HepG2 (cell line): ENCODE data around the gene CIROP. TPM values are rescaled to one million over a fixed set of nuclear protein-coding genes. Genes with fewer than 3 reads are reported as not detected.

Experiments
- ARNTL ChIP-seq: sonication (generic); formaldehyde crosslinking; IDR thresholded peaks from 2 replicates; pipeline ENCODE4 v1.4.0; 2020; ENCODE audit warnings: mild to moderate bottlenecking, missing genetic modification reagents
- DMTF1 ChIP-seq: sonication (generic); formaldehyde crosslinking; IDR thresholded peaks from 2 replicates; pipeline ENCODE4 v1.4.0; 2020; ENCODE audit warnings: mild to moderate bottlenecking, missing genetic modification reagents
- GZF1 ChIP-seq: sonication (generic); formaldehyde crosslinking; IDR thresholded peaks from 2 replicates; pipeline ENCODE4 v1.5.1; 2020; ENCODE audit warnings: mild to moderate bottlenecking, missing genetic modification reagents
- HMG20A ChIP-seq: IDR thresholded peaks from 2 replicates; pipeline ENCODE4 v1.6.1; 2016; ENCODE audit warnings: borderline replicate concordance
- HNRNPH1 ChIP-seq: fragments of 200-400 bp; formaldehyde crosslinking; optimal IDR thresholded peaks from 2 replicates; pipeline ENCODE3; 2017; ENCODE audit warnings: mild to moderate bottlenecking, low read depth, low read length
- HNRNPL ChIP-seq: fragments of 200-400 bp; formaldehyde crosslinking; IDR thresholded peaks from 2 replicates; pipeline ENCODE4 v1.6.1; 2017; ENCODE audit warnings: mild to moderate bottlenecking, low read depth, low read length
- HOXA3 ChIP-seq: sonication (generic); formaldehyde crosslinking; IDR thresholded peaks from 2 replicates; pipeline ENCODE4 v1.5.0; 2020; ENCODE audit warnings: missing genetic modification reagents
- LRRFIP1 ChIP-seq: sonication (generic); formaldehyde crosslinking; conservative IDR thresholded peaks from 2 replicates; pipeline ENCODE4 v1.4.0; 2020; ENCODE audit warnings: missing genetic modification reagents
- MEIS2 ChIP-seq: sonication (generic); formaldehyde crosslinking; IDR thresholded peaks from 2 replicates; pipeline ENCODE4 v1.9.0; 2021; ENCODE audit warnings: mild to moderate bottlenecking, missing genetic modification reagents
- MYPOP ChIP-seq: sonication (generic); formaldehyde crosslinking; IDR thresholded peaks from 2 replicates; pipeline ENCODE4 v1.8.1; 2023; ENCODE audit warnings: mild to moderate bottlenecking, moderate library complexity, missing genetic modification reagents
- PCBP2 ChIP-seq: fragments of 200-400 bp; formaldehyde crosslinking; optimal IDR thresholded peaks from 2 replicates; pipeline ENCODE3; 2018; ENCODE audit warnings: low read length, low read depth; ENCODE audit not compliant: poor library complexity, severe bottlenecking
- TIGD3 ChIP-seq: sonication (generic); formaldehyde crosslinking; IDR thresholded peaks from 2 replicates; pipeline ENCODE4 v1.5.1; 2020; ENCODE audit warnings: mild to moderate bottlenecking, missing genetic modification reagents, borderline replicate concordance
- U2AF2 ChIP-seq: fragments of 200-400 bp; formaldehyde crosslinking; IDR thresholded peaks from 2 replicates; pipeline ENCODE4 v1.6.1; 2017; ENCODE audit warnings: low read depth, mild to moderate bottlenecking, low read length
- ZHX1 ChIP-seq: sonication (generic); formaldehyde crosslinking; IDR thresholded peaks from 2 replicates; pipeline ENCODE4 v1.8.1; 2022; ENCODE audit warnings: low read depth, mild to moderate bottlenecking, missing genetic modification reagents
- ZNF24 ChIP-seq: fragments of 450-650 bp; IDR thresholded peaks from 2 replicates; pipeline ENCODE4 v1.6.1; 2017; ENCODE audit warnings: antibody characterized with exemption, mild to moderate bottlenecking
- ZNF784 ChIP-seq: sonication (generic); formaldehyde crosslinking; IDR thresholded peaks from 2 replicates; pipeline ENCODE4 v1.5.1; 2020; ENCODE audit warnings: missing genetic modification reagents, mild to moderate bottlenecking, borderline replicate concordance
- polyA plus RNA-seq, 8 experiments: library from polyadenylated mRNA; depleted of rRNA in 3 of 8; stranded (reverse) in 7 of 8; unstranded in 1 of 8; fragments of >200 nt; fragmentation: Illumina TruSeq in 4 of 8; extraction: Trizol in 4 of 8; gene quantifications; 2 replicates each; pipeline versions ENCODE4 v1.2.1 to v1.2.3, GENCODE V29; 2011 to 2016; ENCODE audit warnings: low read depth in 4 of 8, missing spikeins in 1 of 8, mixed read lengths in 1 of 8; ENCODE audit not compliant: insufficient read depth in 1 of 8
- total RNA-seq, 5 experiments: library from RNA; depleted of rRNA; stranded (reverse); fragments of >200 nt; fragmentation: Illumina TruSeq; extraction: Trizol; gene quantifications; 2 replicates each; pipeline ENCODE4 v1.2.3, GENCODE V29; 2016; ENCODE audit warnings: low read depth in 1 of 5

Gene CIROP
- total and polyA plus RNA-seq, 2 of the 13 experiments (the other 11 are each of a cell fraction or from before 2014, with no cell fraction given), result 0.07 TPM; not detected in 1

DNA sequence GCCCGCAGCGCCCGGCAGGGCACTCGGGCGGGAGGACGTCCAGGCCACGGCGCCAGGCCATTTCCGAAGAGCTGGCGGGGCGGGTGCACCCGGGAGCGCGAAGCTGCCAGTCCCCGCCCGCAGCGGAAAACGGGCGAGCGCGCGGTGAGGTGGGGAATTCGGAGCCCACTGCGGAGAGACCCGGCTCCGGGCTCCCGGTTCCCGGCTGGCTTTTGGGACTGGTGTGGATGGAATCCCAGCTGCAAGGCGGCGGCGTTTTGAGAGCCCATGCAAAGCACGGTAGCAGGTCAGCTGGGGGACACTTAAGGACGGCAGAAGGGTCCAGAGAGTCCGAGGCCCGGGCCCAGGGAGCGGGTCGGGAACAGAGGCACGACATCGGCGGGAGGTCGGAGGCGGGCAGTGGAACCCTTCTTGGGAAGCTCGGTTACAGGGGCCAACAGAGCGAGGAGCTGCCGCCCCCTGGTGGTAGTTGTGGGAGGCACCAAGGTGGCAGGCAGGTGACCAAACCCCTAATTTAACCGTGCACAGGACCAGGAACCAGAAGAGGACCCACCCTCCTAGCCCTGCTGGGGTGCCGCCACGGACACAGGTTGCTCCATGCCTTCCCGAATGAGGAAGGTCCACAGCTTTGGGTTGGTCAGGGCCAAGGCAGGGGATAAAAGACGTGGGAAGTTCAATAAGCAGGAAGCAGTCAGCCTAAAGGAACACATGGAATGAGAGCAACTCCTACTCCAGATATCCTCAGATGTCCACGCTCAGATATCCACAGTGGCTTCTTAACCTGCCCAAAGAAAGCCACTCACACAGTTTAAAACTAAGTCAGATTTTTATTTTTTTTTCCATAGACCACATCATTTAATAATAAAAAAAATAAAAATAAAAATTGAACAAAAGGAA, 46.8 kb downstream of the CIROP start (continued):
- no peak for TF ChIP-seq PCBP2
- TF ChIP-seq GZF1 (CRISPR knock-in tag), result peak; percentile 89; the same call in 1 of the 2 replicates
- TF ChIP-seq HOXA3 (CRISPR knock-in tag), result peak; percentile 65
- no peak for TF ChIP-seq U2AF2
- TF ChIP-seq TIGD3 (CRISPR knock-in tag), result no peak; the same call in 1 of the 2 replicates
- TF ChIP-seq ZNF784, result peak; percentile 85
- peak; percentile 86 for TF ChIP-seq ARNTL (CRISPR knock-in tag)
- TF ChIP-seq MEIS2, result peak; percentile 89
- TF ChIP-seq ZHX1, result peak; percentile 91
- no peak for TF ChIP-seq HMG20A (CRISPR knock-in tag)
- peak; percentile 76 for TF ChIP-seq HNRNPH1
- TF ChIP-seq MYPOP, result peak; percentile 62; the same call in 1 of the 2 replicates
- TF ChIP-seq ZNF24, result 0 out of 2 replicates have a peak, but pooled peaks have one; percentile 24
- peak; percentile 70; the same call in 1 of the 2 replicates for TF ChIP-seq HNRNPL
- no peak for TF ChIP-seq DMTF1 (CRISPR knock-in tag)
- peak; percentile 79; the same call in 1 of the 2 replicates for TF ChIP-seq LRRFIP1
